ENCODE results near the gene CHM. TPM values are rescaled to one million over a fixed set of nuclear protein-coding genes. Genes with fewer than 3 reads are reported as not detected.
A peak's percentile ranks its signal among the peaks of the same experiment; 100 is the strongest.

The CHM gene
- total RNA-seq: 10 to 100 TPM in 2 of 4 donors, 1 to 10 TPM in 2; 6.2 to 23.2 (median 10.3) TPM

DNA sequence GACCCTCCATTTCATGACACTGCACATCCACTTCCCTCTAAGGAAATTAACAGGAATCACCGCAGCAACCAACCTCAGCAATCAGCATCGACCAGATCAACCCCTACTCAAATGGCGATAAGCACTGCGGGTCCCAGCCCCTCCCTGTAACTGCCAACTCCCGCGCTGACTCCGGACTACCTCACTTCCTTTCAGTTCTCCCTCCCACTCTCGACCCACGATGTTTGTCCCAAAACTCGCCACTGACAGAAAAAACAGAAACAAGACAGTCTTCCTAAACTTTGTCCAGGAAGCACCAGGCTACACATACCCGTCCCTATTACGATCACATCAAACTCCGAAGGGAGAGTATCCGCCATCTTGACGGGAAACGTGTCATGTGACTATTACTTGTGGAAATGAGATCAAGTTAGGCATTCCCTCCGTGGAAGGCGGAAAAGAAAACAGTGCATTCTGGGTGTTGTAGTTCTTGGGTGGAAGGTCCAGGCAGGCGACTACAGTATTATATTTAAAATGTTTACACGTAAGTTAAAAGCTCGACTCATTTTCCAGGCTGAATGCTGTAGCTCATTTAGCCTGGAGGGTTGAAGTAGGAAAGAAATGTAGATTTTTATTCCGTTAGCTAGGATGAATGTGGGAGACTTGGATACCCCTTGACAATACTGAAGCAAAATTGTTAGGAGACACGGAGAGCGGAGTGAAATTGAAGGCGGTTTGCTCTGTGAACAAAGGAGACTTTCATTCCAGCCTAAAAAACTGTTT lies at the start of gene CHM:
TSS of gene CHM (minus strand) at position 385 of the 762 bp plus-strand sequence. CDS start at position 359, 26 bp downstream.
- Histone ChIP-seq H3K4me1 (peaks cover 0 to 7% (median 0%) of the 10 kb centered on the region in 4 donors), H3K36me3 (no peaks in the 10 kb centered on the region), H3K4me3 (peak within 1 kb of the TSS; percentile 37 to 70 (median 52)), H3K27ac (peak within 1 kb of the TSS; percentile 61 to 86 (median 82)), H3K9me3 (no peaks in the 10 kb centered on the region), H3K27me3 (no peaks in the 10 kb centered on the region)
- TF ChIP-seq POLR2A (IDR thresholded peaks at IDR 0.05): peak in 1 of 2 donors; percentile 44
- TF ChIP-seq, protein P1, sequence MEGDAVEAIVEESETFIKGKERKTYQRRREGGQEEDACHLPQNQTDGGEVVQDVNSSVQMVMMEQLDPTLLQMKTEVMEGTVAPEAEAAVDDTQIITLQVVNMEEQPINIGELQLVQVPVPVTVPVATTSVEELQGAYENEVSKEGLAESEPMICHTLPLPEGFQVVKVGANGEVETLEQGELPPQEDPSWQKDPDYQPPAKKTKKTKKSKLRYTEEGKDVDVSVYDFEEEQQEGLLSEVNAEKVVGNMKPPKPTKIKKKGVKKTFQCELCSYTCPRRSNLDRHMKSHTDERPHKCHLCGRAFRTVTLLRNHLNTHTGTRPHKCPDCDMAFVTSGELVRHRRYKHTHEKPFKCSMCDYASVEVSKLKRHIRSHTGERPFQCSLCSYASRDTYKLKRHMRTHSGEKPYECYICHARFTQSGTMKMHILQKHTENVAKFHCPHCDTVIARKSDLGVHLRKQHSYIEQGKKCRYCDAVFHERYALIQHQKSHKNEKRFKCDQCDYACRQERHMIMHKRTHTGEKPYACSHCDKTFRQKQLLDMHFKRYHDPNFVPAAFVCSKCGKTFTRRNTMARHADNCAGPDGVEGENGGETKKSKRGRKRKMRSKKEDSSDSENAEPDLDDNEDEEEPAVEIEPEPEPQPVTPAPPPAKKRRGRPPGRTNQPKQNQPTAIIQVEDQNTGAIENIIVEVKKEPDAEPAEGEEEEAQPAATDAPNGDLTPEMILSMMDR (IDR thresholded peaks at IDR 0.05): no peak
- DNase-seq: peak; percentile 56 to 81 (median 69)

DNA sequence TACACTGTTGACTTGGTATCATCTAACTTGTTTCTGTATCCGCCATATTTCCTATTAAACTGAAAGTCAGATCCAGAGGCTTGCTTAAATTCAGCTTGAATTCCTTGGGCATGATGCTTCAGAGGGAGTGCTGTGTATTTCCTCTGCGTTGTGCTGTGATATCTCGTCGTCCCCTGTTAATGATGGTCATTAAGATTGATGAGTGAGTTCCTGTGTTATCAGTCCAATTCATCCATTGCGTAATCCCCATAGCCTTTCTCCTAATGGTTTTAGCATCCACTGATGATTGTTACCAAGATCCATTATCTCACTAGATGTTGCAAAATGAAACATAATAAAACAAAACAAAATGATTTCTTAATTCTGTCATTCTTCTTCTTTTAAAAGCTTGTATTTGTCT lies 31.3 kb upstream of the CHM start:
- H3K9me3 ChIP-seq: no peaks in the 10 kb centered on the region
- no peaks in the 10 kb centered on the region for H3K36me3 ChIP-seq
- no peak for DNase-seq
- no peaks in the 10 kb centered on the region for H3K27me3 ChIP-seq
- no peak overlapping the region for H3K4me3 ChIP-seq
- no peak for TF ChIP-seq POLR2A (IDR thresholded peaks at IDR 0.05)
- TF ChIP-seq, protein P1 (IDR thresholded peaks at IDR 0.05): no peak
- H3K27ac ChIP-seq: no peak overlapping the region
- no peaks in the 10 kb centered on the region for H3K4me1 ChIP-seq

DNA sequence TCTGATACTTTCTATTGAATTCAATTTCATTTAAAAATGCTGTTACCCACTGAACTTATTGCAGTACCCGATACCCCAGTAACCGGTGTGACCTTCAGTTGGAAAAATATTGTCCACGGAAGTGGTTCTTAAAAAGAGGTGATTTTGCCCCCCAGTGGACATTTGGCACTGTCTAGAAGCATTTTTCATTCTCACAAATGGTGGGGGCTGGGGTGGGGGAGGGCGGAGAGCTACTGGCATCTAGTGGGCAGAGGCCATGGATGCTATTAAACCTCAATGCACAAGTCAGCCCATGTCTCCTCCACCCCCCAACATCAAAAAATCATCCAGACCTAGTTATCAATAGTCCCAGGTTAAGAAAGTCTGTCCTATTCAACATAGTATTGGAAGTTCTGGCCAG lies 19.6 kb upstream of the CHM start:
- Histone ChIP-seq H3K4me3 (no peak overlapping the region), H3K27me3 (no peaks in the 10 kb centered on the region), H3K27ac (no peak overlapping the region), H3K36me3 (no peaks in the 10 kb centered on the region), H3K9me3 (no peaks in the 10 kb centered on the region), H3K4me1 (no peaks in the 10 kb centered on the region)
- no peak for DNase-seq
- no peak for TF ChIP-seq POLR2A (IDR thresholded peaks at IDR 0.05)
- TF ChIP-seq, protein P1 (IDR thresholded peaks at IDR 0.05): no peak

DNA sequence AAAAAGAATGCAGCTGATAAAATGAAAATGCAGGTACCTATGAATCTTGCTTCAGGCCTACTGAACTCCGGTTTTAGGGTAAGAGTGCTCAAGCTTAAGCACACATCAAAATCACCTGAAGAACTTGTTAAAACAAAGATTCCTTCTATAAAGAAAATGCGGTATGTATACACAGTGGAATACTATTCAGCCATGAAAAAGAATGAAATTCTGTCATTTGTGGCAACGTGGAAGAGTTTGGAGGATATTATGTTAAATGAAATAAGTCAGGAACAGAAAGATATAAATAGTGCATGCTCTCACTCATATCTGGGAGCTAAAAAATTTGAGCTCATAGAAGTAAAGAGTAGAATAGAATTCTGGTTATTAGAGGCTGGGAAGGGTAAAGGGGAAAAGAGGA lies 14.0 kb upstream of the CHM start:
- DNase-seq: no peak
- H3K9me3 ChIP-seq: no peaks in the 10 kb centered on the region
- H3K4me3 ChIP-seq: no peak overlapping the region
- no peaks in the 10 kb centered on the region for H3K36me3 ChIP-seq
- TF ChIP-seq, protein P1 (IDR thresholded peaks at IDR 0.05): no peak
- no peak for TF ChIP-seq POLR2A (IDR thresholded peaks at IDR 0.05)
- no peak overlapping the region for H3K27ac ChIP-seq
- H3K4me1 ChIP-seq: no peaks in the 10 kb centered on the region
- no peaks in the 10 kb centered on the region for H3K27me3 ChIP-seq

DNA sequence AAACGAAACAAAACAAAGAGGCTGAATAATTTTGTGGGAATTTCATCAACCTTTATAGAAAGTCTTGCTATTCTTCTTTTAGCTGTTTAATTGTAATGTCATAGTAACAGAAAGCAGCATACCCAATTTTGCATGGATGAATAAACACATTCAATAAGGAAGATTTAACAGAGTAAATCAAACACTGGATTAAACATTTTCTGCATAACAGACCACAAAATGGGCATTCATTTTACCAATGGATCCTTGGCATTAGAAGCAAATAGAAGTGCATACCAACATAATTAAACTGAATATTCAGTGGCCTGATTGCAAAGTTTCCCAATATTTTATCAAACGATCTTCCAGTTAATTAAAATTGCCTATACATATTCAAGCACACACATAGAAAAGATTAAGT lies 4.4 kb upstream of the CHM start:
- TF ChIP-seq, protein P1 (IDR thresholded peaks at IDR 0.05): no peak
- TF ChIP-seq POLR2A (IDR thresholded peaks at IDR 0.05): no peak
- no peak for DNase-seq
- Histone ChIP-seq H3K9me3 (no peaks in the 10 kb centered on the region), H3K36me3 (no peaks in the 10 kb centered on the region), H3K4me3 (no peak overlapping the region), H3K4me1 (no peaks in the 10 kb centered on the region), H3K27ac (no peak overlapping the region), H3K27me3 (no peaks in the 10 kb centered on the region)

All from Peyer's patch (tissue), 4 donors.